KMS-11 (cell line): ENCODE measurements around the gene RPS6KA2.

Source experiments
- H2AFZ ChIP-seq: fragments of 200-600 bp; sonication (generic); 2 replicates; pipeline ENCODE4 v1.6.1; 2016; ENCODE audit warnings: antibody characterized with exemption, mixed run types, low read depth
- H3K27ac ChIP-seq: fragments of 200-600 bp; sonication (generic); 2 replicates; pipeline ENCODE4 v1.6.1; 2016; ENCODE audit warnings: mild to moderate bottlenecking, mixed run types
- H3K27me3 ChIP-seq: fragments of 200-600 bp; sonication (generic); 2 replicates; pipeline ENCODE4 v1.6.1; 2017; ENCODE audit warnings: mild to moderate bottlenecking, low read depth, mixed run types, moderate library complexity; ENCODE audit not compliant: insufficient read depth
- H3K36me3 ChIP-seq: fragments of 200-600 bp; sonication (generic); 2 replicates; pipeline ENCODE4 v1.6.1; 2017; ENCODE audit warnings: mild to moderate bottlenecking, mixed run types; ENCODE audit not compliant: insufficient read depth
- H3K4me1 ChIP-seq: fragments of 200-600 bp; sonication (generic); 2 replicates; pipeline ENCODE4 v1.6.1; 2016; ENCODE audit warnings: mild to moderate bottlenecking, low read depth, mixed run types; ENCODE audit not compliant: poor library complexity, severe bottlenecking
- H3K4me2 ChIP-seq: fragments of 200-600 bp; sonication (generic); 2 replicates; pipeline ENCODE4 v1.7.0; 2016; ENCODE audit warnings: mild to moderate bottlenecking, mixed run types
- H3K4me3 ChIP-seq: fragments of 200-600 bp; sonication (generic); IDR thresholded peaks from 2 replicates; pipeline ENCODE4 v1.6.1; 2017; ENCODE audit warnings: low read depth, low read length, mixed read lengths; ENCODE audit not compliant: insufficient read depth
- H3K79me2 ChIP-seq: fragments of 200-600 bp; sonication (generic); 2 replicates; pipeline ENCODE4 v1.6.1; 2016; ENCODE audit warnings: low read depth, mixed run types; ENCODE audit not compliant: insufficient read depth
- H3K9ac ChIP-seq: fragments of 200-600 bp; sonication (generic); 2 replicates; pipeline ENCODE4 v1.6.1; 2016; ENCODE audit warnings: mild to moderate bottlenecking, mixed run types
- H4K20me1 ChIP-seq: fragments of 200-600 bp; sonication (generic); 2 replicates; pipeline ENCODE4 v1.6.1; 2016; ENCODE audit warnings: mild to moderate bottlenecking, mixed run types; ENCODE audit not compliant: insufficient read depth
- TF ChIP-seq, protein P1 (sequence below): fragments of 200-600 bp; sonication (generic); conservative IDR thresholded peaks from 2 replicates; pipeline ENCODE4 v1.6.1; 2017; ENCODE audit warnings: low read depth, mild to moderate bottlenecking, antibody characterized with exemption, low read length, moderate library complexity, mixed read lengths

RPS6KA2 gene

GRCh38 chr6:166512567-166512966, 114.5 kb downstream of the RPS6KA2 start:
- Histone ChIP-seq H3K9ac (no peak overlapping the region), H3K4me3 (no peak overlapping the region), H3K4me2 (no peak overlapping the region), H3K27ac (no peak overlapping the region), H4K20me1 (no peaks in the 10 kb centered on the region), H3K4me1 (no peaks in the 10 kb centered on the region), H3K27me3 (no peaks in the 10 kb centered on the region), H3K36me3 (no peaks in the 10 kb centered on the region), H2AFZ (no peak overlapping the region), H3K79me2 (no peaks in the 10 kb centered on the region)
- TF ChIP-seq, protein P1, sequence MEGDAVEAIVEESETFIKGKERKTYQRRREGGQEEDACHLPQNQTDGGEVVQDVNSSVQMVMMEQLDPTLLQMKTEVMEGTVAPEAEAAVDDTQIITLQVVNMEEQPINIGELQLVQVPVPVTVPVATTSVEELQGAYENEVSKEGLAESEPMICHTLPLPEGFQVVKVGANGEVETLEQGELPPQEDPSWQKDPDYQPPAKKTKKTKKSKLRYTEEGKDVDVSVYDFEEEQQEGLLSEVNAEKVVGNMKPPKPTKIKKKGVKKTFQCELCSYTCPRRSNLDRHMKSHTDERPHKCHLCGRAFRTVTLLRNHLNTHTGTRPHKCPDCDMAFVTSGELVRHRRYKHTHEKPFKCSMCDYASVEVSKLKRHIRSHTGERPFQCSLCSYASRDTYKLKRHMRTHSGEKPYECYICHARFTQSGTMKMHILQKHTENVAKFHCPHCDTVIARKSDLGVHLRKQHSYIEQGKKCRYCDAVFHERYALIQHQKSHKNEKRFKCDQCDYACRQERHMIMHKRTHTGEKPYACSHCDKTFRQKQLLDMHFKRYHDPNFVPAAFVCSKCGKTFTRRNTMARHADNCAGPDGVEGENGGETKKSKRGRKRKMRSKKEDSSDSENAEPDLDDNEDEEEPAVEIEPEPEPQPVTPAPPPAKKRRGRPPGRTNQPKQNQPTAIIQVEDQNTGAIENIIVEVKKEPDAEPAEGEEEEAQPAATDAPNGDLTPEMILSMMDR: no peak

GRCh38 chr6:166511316-166511715, 115.7 kb downstream of the RPS6KA2 start:
- no peaks in the 10 kb centered on the region for H3K79me2 ChIP-seq
- no peaks in the 10 kb centered on the region for H4K20me1 ChIP-seq
- H3K36me3 ChIP-seq: no peaks in the 10 kb centered on the region
- no peak overlapping the region for H3K27ac ChIP-seq
- H3K4me1 ChIP-seq: no peaks in the 10 kb centered on the region
- H3K27me3 ChIP-seq: no peaks in the 10 kb centered on the region
- no peak overlapping the region for H2AFZ ChIP-seq
- H3K9ac ChIP-seq: no peak overlapping the region
- no peak overlapping the region for H3K4me2 ChIP-seq
- no peak overlapping the region for H3K4me3 ChIP-seq
- TF ChIP-seq, protein P1: no peak

- H3K4me1 ChIP-seq: no peaks in the 10 kb centered on the region
- TF ChIP-seq, protein P1: no peak
- H3K27me3 ChIP-seq: no peaks in the 10 kb centered on the region
- no peak overlapping the region for H3K4me2 ChIP-seq
- H3K79me2 ChIP-seq: no peaks in the 10 kb centered on the region
- no peaks in the 10 kb centered on the region for H3K36me3 ChIP-seq
- no peak overlapping the region for H3K9ac ChIP-seq
- no peak overlapping the region for H2AFZ ChIP-seq
- H3K4me3 ChIP-seq: no peak overlapping the region
- no peaks in the 10 kb centered on the region for H4K20me1 ChIP-seq
- H3K27ac ChIP-seq: no peak overlapping the region
Observed at GRCh38 chr6:166509193-166509592, 117.9 kb downstream of the RPS6KA2 start.

GRCh38 chr6:166508726-166509125, 118.3 kb downstream of the RPS6KA2 start:
- H3K79me2 ChIP-seq: no peaks in the 10 kb centered on the region
- no peak overlapping the region for H3K27ac ChIP-seq
- H4K20me1 ChIP-seq: no peaks in the 10 kb centered on the region
- TF ChIP-seq, protein P1: no peak
- H2AFZ ChIP-seq: no peak overlapping the region
- no peak overlapping the region for H3K4me3 ChIP-seq
- H3K4me1 ChIP-seq: no peaks in the 10 kb centered on the region
- H3K27me3 ChIP-seq: no peaks in the 10 kb centered on the region
- H3K4me2 ChIP-seq: no peak overlapping the region
- H3K9ac ChIP-seq: no peak overlapping the region
- H3K36me3 ChIP-seq: no peaks in the 10 kb centered on the region
